Spinal cord (tissue), 10 donors: Measurements from ENCODE around the gene FER. TPM values are rescaled to one million over a fixed set of nuclear protein-coding genes. Genes with fewer than 3 reads are reported as not detected.
"Not testable (repeated sequence)": the region's sequence is repeated elsewhere in the genome, so short reads cannot be mapped to it uniquely, and the experiment has no call there.

Source experiments
- DNase-seq, 6 donors: peaks; one replicate each; pipeline versions ENCODE4 v3.0.0 to v3.0.0-alpha.2; 2013 to 2015; ENCODE audit warnings: low spot score in 6 of 6, low read depth in 4 of 6
- H3K27ac ChIP-seq: one replicate; pipeline ENCODE4 v1.5.1; 2013; ENCODE audit warnings: low read depth, low read length, control low read depth
- H3K27me3 ChIP-seq: one replicate; pipeline ENCODE4 v1.6.1; 2013; ENCODE audit warnings: low read length; ENCODE audit not compliant: control insufficient read depth, insufficient read depth
- H3K36me3 ChIP-seq: one replicate; pipeline ENCODE4 v1.6.1; 2013; ENCODE audit warnings: low read length; ENCODE audit not compliant: control insufficient read depth, insufficient read depth
- H3K4me1 ChIP-seq: one replicate; pipeline ENCODE4 v1.6.1; 2013; ENCODE audit warnings: low read length; ENCODE audit not compliant: control insufficient read depth, insufficient read depth
- H3K4me3 ChIP-seq: one replicate; pipeline ENCODE4 v1.5.1; 2013; ENCODE audit warnings: low read depth, low read length, control low read depth
- H3K9me3 ChIP-seq: one replicate; pipeline ENCODE4 v1.6.1; 2013; ENCODE audit warnings: low read length; ENCODE audit not compliant: control insufficient read depth, insufficient read depth
- WGBS: methylation state at CpG from one replicate; pipeline ENCODE4 v1.1.5; 2013; ENCODE audit warnings: missing lambda C conversion rate; ENCODE audit not compliant: insufficient coverage; 5-methylcytosine and 5-hydroxymethylcytosine counted together
- polyA plus RNA-seq, 2 donors: library from polyadenylated mRNA; unstranded; fragments of 120-200 nt; gene quantifications; one replicate each; pipeline ENCODE4 v1.2.1, GENCODE V29; 2013; ENCODE audit not compliant: insufficient read length in 2 of 2
- total RNA-seq, 2 donors: library from RNA; depleted of rRNA in 1 of 2; stranded (reverse); fragments of 120-200 nt in 1 of 2; fragments of >200 nt in 1 of 2; gene quantifications; one replicate each; pipeline versions ENCODE4 v1.2.3 to v1.2.4, GENCODE V29; 2013 to 2014
- donor health status: healthy.

The FER gene
- total and polyA plus RNA-seq, 4 donors: 13.5 to 70.7 (median 36.5) TPM

GRCh38 chr5:109161914-109162683, 414.4 kb downstream of the FER start:
- Histone ChIP-seq H3K9me3 (no peaks in the 10 kb centered on the region), H3K4me3 (no peak overlapping the region), H3K27ac (no peak overlapping the region), H3K27me3 (no peaks in the 10 kb centered on the region), H3K36me3 (no peaks in the 10 kb centered on the region), H3K4me1 (no peaks in the 10 kb centered on the region)
- no peak for DNase-seq
- WGBS: no CpG with 5 or more reads among the region's 4 CpGs

GRCh38 chr5:109163336-109163735, 415.6 kb downstream of the FER start:
- H3K9me3 ChIP-seq: no peaks in the 10 kb centered on the region
- no peak overlapping the region for H3K27ac ChIP-seq
- H3K36me3 ChIP-seq: no peaks in the 10 kb centered on the region
- no peaks in the 10 kb centered on the region for H3K27me3 ChIP-seq
- no peak for DNase-seq
- no CpG with 5 or more reads among the region's 4 CpGs for WGBS
- H3K4me3 ChIP-seq: no peak overlapping the region
- no peaks in the 10 kb centered on the region for H3K4me1 ChIP-seq

GRCh38 chr5:109164001-109164400, 416.3 kb downstream of the FER start:
- Histone ChIP-seq H3K9me3 (no peaks in the 10 kb centered on the region), H3K4me1 (no peaks in the 10 kb centered on the region), H3K27me3 (no peaks in the 10 kb centered on the region), H3K27ac (no peak overlapping the region), H3K36me3 (no peaks in the 10 kb centered on the region), H3K4me3 (no peak overlapping the region)
- 100% methylated on average over 1 of the region's 2 CpGs for WGBS
- peak in 1 of 6 donors; percentile 31 for DNase-seq

- DNase-seq: no peak
- H3K36me3 ChIP-seq: no peaks in the 10 kb centered on the region
- H3K9me3 ChIP-seq: no peaks in the 10 kb centered on the region
- H3K4me1 ChIP-seq: no peaks in the 10 kb centered on the region
- H3K27ac ChIP-seq: no peak overlapping the region
- H3K4me3 ChIP-seq: no peak overlapping the region
- H3K27me3 ChIP-seq: no peaks in the 10 kb centered on the region
Measured at GRCh38 chr5:109167586-109167985, 419.9 kb downstream of the FER start.

GRCh38 chr5:109168151-109168550, 420.5 kb downstream of the FER start:
- Histone ChIP-seq H3K9me3 (no peaks in the 10 kb centered on the region), H3K27ac (no peak overlapping the region), H3K36me3 (no peaks in the 10 kb centered on the region), H3K4me1 (no peaks in the 10 kb centered on the region), H3K4me3 (no peak overlapping the region), H3K27me3 (no peaks in the 10 kb centered on the region)
- DNase-seq: no peak
- 79% methylated on average over 2 of the region's 3 CpGs for WGBS

- Histone ChIP-seq H3K4me1 (no peaks in the 10 kb centered on the region), H3K4me3 (no peak overlapping the region), H3K27ac (no peak overlapping the region), H3K27me3 (no peaks in the 10 kb centered on the region), H3K9me3 (no peaks in the 10 kb centered on the region), H3K36me3 (no peaks in the 10 kb centered on the region)
- DNase-seq: no peak
- WGBS: no CpG with 5 or more reads among the region's 3 CpGs
Measured at GRCh38 chr5:109170629-109171350, 423.1 kb downstream of the FER start.

- WGBS: no CpG with 5 or more reads among the region's 3 CpGs
- H3K4me1 ChIP-seq, H3K27me3 ChIP-seq, H3K9me3 ChIP-seq, H3K27ac ChIP-seq, DNase-seq, H3K4me3 ChIP-seq, H3K36me3 ChIP-seq: not testable (repeated sequence)
Measured at GRCh38 chr5:109171437-109172073, 423.9 kb downstream of the FER start.

GRCh38 chr5:109173036-109173794, 425.5 kb downstream of the FER start:
- no CpG with 5 or more reads among the region's 2 CpGs for WGBS
- H3K27me3 ChIP-seq: no peaks in the 10 kb centered on the region
- no peak for DNase-seq
- no peaks in the 10 kb centered on the region for H3K9me3 ChIP-seq
- H3K4me1 ChIP-seq: no peaks in the 10 kb centered on the region
- H3K4me3 ChIP-seq: no peak overlapping the region
- no peaks in the 10 kb centered on the region for H3K36me3 ChIP-seq
- H3K27ac ChIP-seq: no peak overlapping the region

GRCh38 chr5:109177227-109177626, 429.5 kb downstream of the FER start:
- peak in 2 of 6 donors; percentile 13 to 32 for DNase-seq

More at GRCh38 chr5:109177227-109177626, 429.5 kb downstream of the FER start:
- Histone ChIP-seq H3K4me1 (no peaks in the 10 kb centered on the region), H3K36me3 (no peaks in the 10 kb centered on the region), H3K9me3 (no peaks in the 10 kb centered on the region), H3K4me3 (no peak overlapping the region), H3K27me3 (no peaks in the 10 kb centered on the region), H3K27ac (no peak overlapping the region)
- WGBS: 56% methylated on average over 1 of the region's 2 CpGs
